ENCODE measurements around the gene CCSAP.
"Not testable (repeated sequence)": the region's sequence is repeated elsewhere in the genome, so short reads cannot be mapped to it uniquely, and the experiment has no call there.

CCSAP gene

DNA sequence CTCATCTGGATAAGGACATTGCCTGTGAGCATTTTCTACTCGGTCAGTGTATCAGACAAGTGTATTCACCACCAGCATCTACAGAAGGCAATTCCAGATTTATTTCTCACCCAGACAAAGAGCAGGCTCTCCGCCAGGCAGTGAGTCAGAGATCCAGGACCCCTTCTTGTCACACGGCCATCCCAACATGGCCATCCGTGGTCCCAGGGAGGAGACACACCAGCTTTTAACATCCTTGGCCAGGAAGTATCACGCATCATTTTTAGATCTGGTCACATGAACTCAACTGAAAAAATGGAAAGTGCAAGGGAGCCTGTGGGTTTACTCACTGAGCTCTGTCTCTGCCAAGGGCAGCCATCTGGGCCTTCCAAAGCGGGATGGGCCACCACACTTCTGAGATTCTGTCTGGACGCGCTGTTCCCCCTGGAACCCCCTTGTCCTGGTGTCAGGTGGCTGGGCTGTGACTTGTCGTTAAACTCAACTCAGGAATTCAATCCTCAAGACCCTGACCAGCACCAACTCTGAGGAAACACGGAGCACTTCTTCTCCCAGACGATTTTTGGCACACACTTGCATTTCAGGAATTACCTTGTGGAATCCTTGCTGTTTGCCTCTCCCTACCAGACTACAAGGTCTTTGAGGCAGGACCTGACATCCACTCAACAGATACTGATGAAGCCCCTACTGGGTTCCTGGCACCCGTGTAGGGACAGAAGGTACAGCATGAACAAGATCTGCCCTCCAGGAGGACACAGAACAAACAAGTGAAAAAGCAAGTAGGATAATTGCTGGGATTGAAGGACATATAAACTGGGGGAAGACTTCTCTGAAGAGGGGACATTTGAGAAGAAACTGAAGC lies 21.6 kb upstream of the CCSAP start:
- no peak for DNase-seq

DNA sequence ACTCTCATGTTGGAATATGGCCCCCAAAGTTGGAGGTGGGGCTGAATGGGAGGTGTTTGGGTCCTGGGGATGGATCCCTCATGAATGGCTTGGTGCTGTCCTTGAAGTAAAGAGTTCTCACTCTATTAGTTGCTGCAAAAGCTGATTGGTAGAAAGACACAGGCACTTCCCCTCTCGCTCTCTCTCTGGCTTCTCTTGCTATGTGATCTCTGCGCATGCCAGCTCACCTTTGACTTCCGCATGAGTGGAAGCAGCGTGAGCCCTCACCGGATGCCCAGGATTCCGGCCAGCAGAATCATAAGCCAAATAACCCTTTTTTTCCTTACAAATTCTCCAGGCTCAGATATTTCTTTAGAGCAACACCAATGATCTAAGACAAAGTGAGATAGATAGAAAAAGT lies 20.9 kb upstream of the CCSAP start:
- no peak for DNase-seq

DNA sequence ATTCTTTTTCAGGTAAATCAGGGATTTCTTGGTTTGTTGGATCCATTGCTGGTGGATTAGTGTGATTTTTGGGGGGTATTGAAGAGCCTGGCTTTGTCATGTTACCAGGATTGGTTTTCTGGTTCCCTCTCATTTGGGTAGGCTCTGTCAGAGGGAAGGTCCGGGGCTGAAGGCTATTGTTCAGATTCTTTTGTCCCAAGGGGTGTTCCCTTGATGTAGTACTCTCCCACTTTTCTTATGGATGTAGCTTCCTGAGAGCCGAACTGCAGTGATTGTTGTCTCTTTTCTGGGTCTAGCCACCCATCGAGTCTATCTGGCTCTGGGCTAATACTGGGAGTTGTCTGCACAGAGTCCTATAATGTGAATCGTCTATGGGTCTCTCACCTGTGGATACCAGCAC lies 17.6 kb upstream of the CCSAP start:
- no peak for DNase-seq

DNA sequence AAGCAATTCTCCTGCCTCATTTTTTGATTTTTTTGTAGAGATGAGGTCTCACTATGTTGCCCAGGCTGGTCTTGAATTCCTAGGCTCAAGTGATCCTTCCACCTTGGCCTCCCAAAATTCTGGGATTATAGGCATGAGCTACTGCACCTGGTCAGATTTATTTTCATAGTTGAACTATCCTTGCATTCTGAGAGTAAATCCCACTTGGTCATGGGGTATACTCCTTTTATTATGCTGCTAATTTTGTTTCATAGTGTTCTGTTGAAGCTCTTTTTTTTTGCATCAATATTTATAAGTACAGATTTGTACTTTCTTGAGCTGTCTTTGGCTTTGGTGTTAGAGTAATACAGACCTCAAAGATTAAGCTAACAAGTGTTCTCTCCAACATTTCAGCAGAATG lies 12.8 kb upstream of the CCSAP start:
- DNase-seq, result no peak

DNA sequence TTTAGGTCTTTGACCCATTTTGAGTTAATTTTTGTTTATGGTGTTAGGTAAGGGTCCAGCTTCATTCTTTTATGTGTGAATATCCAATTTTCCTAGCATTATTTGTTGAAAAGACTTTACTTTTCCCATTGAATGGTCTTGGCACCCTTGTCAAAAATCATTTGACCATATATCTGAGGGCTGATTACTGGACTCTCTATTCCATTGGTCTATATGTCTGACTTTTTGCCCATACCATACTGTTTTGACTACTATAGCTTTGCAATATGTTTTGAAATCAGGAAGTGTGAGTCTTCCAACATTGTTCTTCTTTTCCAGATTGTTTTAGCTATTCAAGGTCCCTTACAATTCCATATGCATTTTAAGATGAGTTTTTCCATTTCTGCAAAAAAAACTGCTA lies 11.4 kb upstream of the CCSAP start:
- no peak for DNase-seq

DNA sequence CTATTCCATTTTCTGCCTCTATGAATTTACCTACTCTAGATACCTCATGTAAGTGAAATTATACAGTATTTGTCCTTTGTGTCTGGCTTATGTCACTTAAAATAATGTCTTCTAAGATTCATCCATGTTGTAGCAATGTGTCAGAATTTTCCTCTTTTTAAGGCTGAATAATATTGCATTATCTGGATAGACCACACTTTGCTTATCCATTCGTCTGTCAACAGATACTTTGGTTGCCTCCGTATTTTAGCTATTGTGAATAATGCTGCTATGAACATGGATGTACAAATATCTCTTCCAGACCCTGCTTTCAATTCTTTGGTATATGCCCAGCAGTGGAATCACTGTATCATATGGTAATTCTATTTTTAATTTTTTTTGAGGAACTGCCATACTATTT lies 10.1 kb upstream of the CCSAP start:
- DNase-seq, result no peak

DNA sequence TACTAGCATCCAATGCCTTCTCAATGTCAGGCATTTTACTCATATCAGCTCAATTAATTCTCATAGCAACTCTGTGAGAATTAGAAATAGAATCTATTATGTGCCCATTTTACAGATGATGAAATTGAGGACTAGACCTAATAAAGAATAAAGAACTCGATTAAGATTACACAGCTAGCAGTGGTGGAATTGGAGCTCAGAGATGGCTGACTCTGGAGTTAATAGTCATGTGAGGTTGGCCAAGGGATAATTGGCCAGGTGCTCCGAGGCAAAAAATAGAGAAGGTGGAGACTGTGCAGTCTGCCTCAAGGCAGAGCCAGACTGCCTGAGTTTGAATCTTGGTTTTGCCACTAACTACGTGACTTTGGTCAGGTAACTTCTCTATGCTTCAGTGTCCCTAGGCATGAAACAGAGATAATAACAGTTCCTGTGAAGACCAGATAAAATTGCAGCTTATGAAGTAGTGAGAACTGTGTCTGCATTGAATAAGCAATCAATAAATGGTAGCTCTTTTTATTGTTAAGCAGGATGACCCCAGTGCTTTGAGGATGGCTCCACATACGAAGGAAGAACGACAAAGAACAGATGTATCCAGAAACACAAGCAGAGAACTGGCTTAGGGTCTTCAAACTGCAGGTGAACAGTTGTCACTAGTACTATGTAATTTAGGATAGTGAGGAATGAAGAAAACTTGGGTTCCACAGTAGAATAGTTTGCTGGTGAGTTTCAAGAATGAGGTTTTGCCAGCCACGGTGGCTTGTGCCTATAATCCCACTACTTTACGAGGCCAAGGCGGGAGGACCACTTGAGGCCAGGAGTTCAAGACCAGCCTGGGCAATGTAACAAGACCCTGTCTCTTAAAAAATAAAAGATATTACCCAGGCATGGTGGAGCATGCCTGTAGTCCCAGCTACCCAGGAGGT lies 6.9 kb upstream of the CCSAP start:
- DNase-seq, result no peak

DNA sequence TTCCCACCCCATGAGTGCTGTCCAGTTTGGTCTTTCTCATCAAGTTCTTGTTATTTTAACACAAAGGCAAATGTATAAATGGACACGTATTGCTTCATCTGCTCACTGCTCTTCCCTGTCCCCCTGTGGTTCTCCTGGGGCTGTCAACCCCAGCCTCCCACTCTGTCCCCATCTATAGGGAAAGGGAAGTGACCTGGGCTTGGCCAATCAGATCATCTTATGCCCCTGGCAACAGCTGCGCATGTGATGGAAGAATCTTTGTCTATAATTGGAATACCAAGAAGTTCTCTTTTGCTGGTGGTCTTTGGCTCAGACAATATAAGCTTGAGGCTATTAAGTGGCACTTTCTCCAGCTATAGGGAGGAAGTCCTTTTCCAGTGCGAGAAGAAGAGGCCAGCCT lies 4.7 kb upstream of the CCSAP start:
- DNase-seq, result no peak

DNA sequence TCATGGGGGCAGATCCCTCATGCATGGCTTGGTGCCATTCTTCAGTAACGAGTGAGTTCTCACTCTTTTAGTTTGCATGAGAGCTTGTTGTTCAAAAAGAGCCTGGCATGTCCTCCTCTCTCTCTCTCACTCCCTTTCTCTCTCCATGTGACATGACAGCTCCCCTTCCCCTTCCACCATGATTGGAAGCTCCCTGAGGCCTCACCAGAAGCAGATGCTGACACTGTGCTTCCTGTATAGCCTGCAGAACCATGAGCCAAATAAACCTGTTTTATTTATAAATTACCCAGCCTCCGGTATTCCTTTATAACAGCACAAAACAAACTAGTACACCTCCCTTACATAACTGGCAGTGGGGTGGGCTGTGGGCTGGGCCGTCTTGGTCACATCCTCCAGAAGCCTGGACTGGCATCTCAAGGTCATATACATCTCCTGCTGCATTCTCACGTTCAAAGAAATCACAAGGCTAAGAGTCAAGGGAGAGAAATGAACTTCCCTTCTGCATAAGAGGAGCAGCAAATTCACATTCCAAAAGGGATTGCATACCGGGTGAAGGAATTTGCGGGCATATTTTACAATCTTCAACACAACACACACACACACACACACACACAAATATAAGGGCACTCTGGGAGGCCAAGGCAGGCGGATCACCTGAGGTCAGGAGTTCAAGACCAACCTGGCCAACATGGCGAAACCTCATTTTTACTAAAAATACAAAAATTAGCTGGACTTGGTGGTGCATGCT lies 2.3 kb upstream of the CCSAP start:
- DNase-seq, result no peak

DNA sequence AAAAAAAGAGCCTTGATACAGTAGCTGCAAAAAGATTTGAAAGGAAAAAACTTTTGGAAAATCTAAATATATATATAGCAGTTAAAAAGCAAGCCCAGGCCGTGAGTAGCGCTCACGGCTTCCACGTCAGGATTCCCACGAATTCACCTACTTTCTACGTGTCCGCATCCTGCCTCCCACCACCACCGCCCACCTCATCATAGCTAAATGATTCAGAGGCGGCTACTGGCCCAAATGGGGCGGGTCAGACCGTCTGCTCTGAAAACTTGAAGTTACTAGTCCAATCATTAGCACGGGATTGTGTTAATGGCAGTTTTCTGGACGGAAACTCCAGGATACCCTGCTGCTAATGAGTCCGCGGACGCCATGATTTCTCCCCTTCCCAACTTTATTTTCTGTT lies 1.3 kb upstream of the CCSAP start:
- DNase-seq, result no peak

DNA sequence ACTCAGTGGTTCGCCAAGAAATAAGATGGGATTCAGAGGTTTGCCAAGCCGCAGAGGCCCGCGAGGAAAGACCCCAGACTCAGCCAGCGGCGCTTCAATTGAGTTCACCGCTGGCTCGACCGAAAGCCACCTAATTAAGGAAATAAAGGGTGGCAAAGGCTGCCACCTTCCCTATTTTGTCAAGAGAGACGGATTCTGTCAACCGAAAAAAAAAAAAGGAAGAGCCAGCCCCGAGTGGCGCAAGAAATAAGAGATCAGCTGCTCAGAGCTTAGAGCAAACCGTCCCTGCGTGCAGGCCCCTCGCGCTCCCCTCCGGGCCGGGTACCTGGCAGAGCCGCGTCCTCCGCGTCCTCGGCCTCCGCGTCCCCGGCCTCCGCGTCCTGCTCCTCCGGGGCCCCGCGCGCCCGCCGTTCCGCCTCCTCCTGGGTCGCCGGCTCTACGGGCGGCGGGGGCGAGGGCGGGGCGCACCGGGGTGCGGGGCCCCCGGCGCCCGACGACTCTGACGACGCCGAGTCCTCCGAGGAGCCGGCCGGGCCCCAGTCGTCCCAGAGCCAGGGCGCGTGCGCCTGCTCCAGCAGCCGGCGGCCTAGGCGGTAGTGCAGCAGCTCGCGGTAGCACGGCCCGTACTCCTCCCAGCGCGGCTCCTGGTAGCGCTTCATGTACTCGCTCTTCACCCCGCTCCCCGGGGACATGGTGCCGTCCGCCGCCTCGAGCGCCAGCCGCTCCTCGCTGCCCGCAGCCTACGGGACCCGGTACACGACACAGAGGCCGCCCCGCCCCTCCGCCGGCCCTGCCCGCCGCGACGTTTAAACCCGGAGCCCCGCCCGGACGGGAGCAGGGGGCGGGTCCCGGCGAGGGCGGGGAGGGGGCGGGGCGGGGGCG lies 832 bp downstream of the CCSAP start:
- DNase-seq, result peak; percentile 58 to 80

DNA sequence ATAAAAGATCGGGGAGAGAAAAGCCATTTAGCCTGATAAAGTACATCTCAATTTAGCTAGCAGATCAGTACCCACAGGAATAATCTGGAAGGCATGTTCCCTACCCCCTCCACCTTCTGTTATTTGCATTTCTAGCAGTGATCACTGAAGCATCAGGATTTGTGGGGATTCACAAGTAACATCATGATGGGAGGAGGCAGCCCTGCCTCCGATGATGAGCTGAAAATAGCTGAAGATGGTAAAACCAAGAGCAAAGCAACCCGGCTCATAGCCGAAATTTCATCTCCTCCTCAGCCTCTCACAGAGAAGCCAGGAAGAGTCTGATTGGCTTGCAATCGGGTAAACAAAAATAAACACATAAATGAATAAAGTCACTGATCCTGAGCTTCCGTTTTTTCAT lies 2.4 kb downstream of the CCSAP start:
- DNase-seq, result no peak

DNA sequence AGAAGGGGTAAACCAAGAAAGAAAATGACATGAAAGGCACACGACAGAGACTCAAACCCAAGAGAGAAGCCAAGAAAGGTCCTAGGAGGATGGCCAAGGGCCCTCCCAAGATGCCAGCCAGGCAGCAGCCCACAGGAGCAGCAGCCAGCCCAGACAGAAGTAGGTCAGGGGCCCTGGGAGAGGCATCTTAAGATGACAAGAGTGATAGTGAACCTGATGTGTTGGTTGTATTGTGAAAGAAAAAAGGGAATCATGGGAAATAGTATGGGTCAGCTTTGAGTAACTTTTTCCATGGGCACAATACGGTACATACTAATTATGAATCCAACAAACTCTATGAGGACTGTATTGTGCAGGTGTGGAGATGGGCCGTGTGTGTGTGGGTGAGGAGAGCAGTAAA lies 3.3 kb downstream of the CCSAP start:
- no peak for DNase-seq

DNA sequence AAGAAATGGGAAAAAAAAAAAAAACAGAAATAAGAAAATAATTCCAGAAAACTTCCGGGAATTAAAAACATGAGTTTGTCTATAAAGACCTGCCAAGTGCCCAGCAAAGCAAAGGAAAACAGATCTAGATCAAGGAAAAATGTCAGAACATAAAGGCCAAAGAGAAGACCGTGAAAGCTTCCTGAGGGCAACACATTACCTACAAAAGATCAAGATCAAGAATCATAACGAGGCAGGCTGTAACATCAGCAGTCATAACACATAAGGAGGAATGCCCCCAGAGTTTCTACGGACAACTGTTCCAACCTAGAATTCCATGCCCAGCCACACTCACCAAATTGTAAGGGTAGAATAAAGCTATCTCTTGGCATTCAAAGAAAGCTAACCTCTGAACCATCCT lies 3.8 kb downstream of the CCSAP start:
- DNase-seq, result no peak

DNA sequence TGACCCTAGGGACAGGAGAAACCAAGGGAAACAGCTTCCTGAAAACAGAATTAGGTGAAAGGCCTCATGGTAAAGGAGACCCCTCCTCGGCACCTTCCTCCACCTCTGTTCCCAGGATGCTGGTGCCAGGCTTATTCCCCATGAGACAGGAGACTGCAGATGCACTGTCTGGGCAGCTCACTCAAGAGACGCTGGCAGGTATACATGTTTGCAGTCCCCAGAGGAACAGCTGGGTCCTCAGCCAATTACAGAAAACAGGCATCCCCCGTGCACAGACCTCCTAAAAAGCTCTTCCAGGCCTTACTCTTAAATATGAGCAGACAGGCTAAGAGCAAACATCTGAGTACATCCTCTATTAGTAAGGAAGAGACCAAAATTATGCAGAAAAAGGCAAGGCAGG lies 6.5 kb downstream of the CCSAP start:
- DNase-seq, result no peak

DNA sequence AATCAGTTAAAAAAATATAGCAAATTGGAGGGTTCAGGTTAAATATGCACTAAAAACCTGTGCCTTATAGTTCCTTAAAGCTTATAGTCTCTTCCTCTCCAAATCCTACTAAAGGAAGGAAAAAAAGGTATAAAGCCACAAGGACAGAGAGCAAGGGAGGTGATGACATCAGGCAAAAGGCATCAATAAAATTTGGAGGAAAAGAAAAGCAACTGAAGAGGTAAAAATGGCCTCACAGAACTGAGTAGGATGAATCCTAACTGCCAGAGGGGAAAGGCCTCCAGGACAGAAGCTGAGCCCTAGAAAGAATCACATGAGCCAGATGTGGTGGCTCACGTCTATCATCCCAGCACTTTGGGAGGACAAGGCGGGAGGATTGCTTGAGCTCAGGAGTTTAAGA lies 8.1 kb downstream of the CCSAP start:
- no peak for DNase-seq

DNA sequence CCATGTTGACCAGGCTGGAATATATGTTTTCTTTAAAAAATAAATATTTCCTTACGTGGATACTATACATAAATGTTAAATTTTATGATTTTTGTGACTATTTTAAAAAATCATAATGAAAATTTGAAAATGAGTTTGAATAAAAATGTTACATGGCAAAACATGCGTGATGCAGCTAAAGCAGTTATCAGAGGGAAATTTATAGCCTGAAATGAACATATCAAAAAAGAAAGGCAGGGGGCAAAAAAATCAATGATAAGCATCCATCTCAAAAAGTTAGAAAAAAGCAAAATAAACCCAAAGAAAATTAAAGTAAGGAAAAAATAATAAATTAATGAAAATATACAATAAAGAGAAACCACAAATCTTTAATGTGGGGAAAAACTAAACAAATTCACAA lies 8.6 kb downstream of the CCSAP start:
- DNase-seq, result no peak

DNA sequence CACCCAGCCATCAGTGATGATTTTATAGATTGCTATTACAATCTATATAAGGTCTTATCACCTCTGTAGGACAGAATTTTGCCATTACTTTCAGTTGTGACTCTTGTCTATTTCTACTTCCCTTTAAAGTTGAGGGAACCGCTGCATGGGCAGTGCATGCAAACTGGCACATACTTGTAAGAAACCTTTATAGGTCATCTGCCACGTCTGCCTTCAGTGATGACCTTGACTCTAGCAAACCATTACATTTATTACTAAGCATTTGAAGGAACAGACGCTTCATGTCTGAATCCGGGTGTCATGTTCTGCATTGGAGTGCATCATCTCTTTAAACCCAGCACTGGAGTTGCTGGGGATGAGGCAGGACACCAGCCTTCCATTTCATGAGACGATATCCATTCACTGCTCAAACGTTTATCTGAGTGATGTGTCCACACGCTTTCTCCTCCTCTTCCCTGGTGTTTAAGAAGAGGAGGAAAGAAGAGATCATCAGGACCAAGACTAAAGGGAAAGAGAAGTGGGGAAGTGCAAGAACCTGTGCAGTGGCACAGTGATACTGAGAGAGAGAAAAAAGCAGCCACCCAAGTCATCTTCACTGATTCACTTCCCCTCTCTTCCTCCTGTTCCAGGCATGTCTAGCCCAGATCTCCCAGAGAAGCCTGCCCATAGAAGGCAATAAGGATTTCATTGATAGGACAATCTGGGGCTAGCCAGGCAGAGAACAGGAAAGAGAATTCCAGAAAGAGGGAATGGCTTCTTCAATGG lies 14.1 kb downstream of the CCSAP start:
- no peak for DNase-seq

DNA sequence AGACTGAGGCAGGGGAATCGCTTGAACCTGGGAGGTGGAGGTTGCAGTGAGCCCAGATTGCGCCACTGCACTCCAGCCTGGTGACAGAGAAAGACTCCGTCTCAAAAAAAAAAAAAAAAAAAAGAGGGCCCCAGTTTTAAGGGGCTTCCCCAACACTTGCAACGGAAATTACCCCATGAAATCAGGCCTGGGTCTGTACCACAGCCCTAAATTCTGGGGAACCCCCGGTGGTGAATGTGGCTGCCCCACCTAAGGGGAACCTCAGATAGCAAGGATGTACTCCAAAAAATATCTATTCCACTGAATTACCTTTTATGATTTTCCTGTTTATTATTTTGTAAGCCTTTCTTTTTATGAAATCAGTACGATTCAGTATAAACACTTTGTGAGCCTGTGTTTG lies 15.1 kb downstream of the CCSAP start:
- DNase-seq, result not testable (repeated sequence)

DNA sequence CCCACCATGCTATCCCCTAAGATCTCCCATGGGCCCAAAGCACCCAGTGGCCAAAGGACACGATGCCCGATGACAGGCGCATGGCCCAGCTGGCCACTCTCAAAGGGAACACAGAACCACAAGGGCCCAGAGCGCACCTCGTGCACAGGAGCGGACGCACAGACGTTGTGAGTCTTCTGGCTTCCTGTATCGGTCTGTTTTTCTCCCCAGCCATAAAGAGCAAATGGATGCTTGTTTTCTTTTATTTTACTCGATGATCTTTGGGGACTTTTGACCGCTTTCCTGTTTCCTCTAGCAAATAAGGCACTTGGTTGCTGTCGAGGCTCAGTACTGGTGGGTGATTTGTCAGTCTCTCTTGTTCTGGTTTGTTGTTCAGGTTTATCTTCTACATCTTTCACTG lies 16.2 kb downstream of the CCSAP start:
- no peak for DNase-seq

DNA sequence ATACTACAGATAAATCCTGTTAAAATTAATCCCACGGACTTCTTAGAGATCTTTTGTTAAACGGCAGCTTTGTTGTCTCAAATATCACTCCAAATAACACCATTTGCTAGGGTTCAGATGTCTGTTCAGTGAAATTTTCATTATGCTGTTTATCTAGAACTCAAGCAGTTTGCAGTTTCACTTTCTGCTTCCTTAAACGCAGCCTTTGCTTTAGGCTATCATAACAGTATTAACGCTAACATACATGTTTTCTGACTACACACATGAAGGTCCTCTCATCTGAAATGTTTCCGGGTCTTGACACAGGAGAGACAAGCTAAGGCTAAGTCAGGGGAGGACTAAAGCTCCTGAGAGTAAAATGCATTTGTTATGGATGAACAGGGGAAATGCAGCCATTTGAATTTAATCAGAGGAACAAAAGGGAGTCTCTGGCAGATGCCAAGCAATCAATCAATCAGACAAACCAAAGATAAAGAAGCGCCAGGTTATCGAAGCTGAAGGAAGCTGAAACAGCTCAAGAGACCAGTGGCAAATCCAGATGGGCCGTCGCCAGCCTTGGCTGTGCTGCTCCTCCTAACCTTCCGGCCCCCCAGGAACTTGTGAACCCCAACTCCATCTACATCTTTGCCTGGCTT lies 16.9 kb downstream of the CCSAP start:
- no peak for DNase-seq

Measured in SHP77 (cell line).